BLaER1 treated with 17β-estradiol and CSF1 and Interleukin-3, amounts not matched to agents 10 nM and 100 nM (cell line): ENCODE measurements around the gene MRC2.

Source experiments
- H3K27ac ChIP-seq, 11 experiments: shearing (Covaris generic); formaldehyde crosslinking; 2 replicates each; pipeline ENCODE4 v1.8.1; 2022
- H3K27me3 ChIP-seq, 11 experiments: shearing (Covaris generic); formaldehyde crosslinking; 2 replicates each; pipeline ENCODE4 v1.8.1; 2022
- H3K36me3 ChIP-seq, 11 experiments: shearing (Covaris generic); formaldehyde crosslinking; 2 replicates each; pipeline ENCODE4 v1.8.1; 2022
- H3K4me1 ChIP-seq, 10 experiments: shearing (Covaris generic); formaldehyde crosslinking; 2 replicates each; pipeline ENCODE4 v1.8.1; 2022
- H3K4me2 ChIP-seq, 11 experiments: shearing (Covaris generic); formaldehyde crosslinking; 2 replicates each; pipeline ENCODE4 v1.8.1; 2022
- H3K4me3 ChIP-seq, 10 experiments: shearing (Covaris generic); formaldehyde crosslinking; 2 replicates each; pipeline ENCODE4 v1.8.1; 2022
- H3K9ac ChIP-seq, 11 experiments: shearing (Covaris generic); formaldehyde crosslinking; 2 replicates each; pipeline ENCODE4 v1.8.1; 2022
- H3K9me3 ChIP-seq, 11 experiments: shearing (Covaris generic); formaldehyde crosslinking; replicated peaks in 1 of 11; 2 replicates each; pipeline ENCODE4 v1.8.1; 2022
- H4K20me1 ChIP-seq, 11 experiments: shearing (Covaris generic); formaldehyde crosslinking; 2 replicates each; pipeline ENCODE4 v1.8.1; 2022
- Cebpa-rat ChIP-seq, 11 experiments: shearing (Covaris generic); IDR thresholded peaks; 2 replicates each; pipeline ENCODE4 v1.8.1; 2022

MRC2 gene

GRCh38 chr17:62674363-62674739 is 46.9 kb downstream of the MRC2 start:
- H3K27me3 ChIP-seq = no peaks in the 10 kb centered on the region
- no peaks in the 10 kb centered on the region for H3K9me3 ChIP-seq
- peak overlapping the region in 2 of 11 experiments; percentile 10 to 13; a peak in 1 of 22 replicates for H3K27ac ChIP-seq
- no peak overlapping the region for H3K4me3 ChIP-seq
- peaks cover 0 to 93% (median 7%) of the 10 kb centered on the region in 11 experiments; a peak in 12 of 22 replicates for H4K20me1 ChIP-seq
- peaks cover 0 to 18% (median 3%) of the 10 kb centered on the region in 10 experiments; a peak in 8 of 20 replicates for H3K4me1 ChIP-seq
- TF ChIP-seq Cebpa-rat (IDR thresholded peaks at IDR 0.05) = no peak
- H3K4me2 ChIP-seq = no peak overlapping the region
- H3K9ac ChIP-seq = 0 out of 22 replicates have a peak overlapping the region, but pooled peaks of 2 of the 11 experiments have one; percentile 27 to 44
- H3K36me3 ChIP-seq = peaks cover 54 to 100% (median 94%) of the 10 kb centered on the region in 11 experiments

GRCh38 chr17:62674841-62675240 is 47.4 kb downstream of the MRC2 start:
- TF ChIP-seq Cebpa-rat (IDR thresholded peaks at IDR 0.05) = no peak
- Histone ChIP-seq H3K27me3 (no peaks in the 10 kb centered on the region), H4K20me1 (peaks cover 0 to 93% (median 7%) of the 10 kb centered on the region in 11 experiments; a peak in 12 of 22 replicates), H3K4me1 (peaks cover 0 to 18% (median 3%) of the 10 kb centered on the region in 10 experiments; a peak in 8 of 20 replicates), H3K27ac (peak overlapping the region in 2 of 11 experiments; percentile 10 to 13; a peak in 1 of 22 replicates), H3K9me3 (no peaks in the 10 kb centered on the region), H3K4me2 (no peak overlapping the region), H3K4me3 (no peak overlapping the region), H3K36me3 (peaks cover 54 to 100% (median 91%) of the 10 kb centered on the region in 11 experiments), H3K9ac (peak overlapping the region in 1 of 11 experiments; percentile 27; a peak in 1 of 22 replicates)

DNA sequence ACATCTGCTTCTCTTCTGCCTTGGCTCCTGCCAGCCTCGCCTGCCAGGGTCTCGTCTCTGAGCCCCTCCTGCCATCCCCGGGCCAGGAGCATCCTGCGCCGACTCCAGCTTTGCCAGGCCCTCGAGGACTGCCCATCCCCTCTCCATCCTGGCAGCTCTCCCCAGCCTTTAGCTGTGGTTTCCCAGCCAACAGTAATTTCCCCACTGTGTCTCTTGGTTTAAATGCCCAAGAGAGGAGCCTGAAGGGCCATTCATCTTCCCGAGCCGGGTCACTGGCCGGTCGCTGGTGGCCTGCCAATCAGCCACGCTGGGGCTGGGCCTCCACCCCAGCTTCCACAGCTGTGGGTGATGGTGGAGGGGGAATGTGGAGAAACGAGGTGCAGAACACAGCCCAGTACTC is 47.8 kb downstream of the MRC2 start:
- no peak overlapping the region; a peak in 1 of 22 replicates for H3K9ac ChIP-seq
- peaks cover 0 to 93% (median 7%) of the 10 kb centered on the region in 11 experiments; a peak in 12 of 22 replicates for H4K20me1 ChIP-seq
- H3K4me2 ChIP-seq = no peak overlapping the region
- H3K4me3 ChIP-seq = no peak overlapping the region
- H3K36me3 ChIP-seq = peaks cover 58 to 100% (median 91%) of the 10 kb centered on the region in 11 experiments
- TF ChIP-seq Cebpa-rat (IDR thresholded peaks at IDR 0.05) = no peak
- no peak overlapping the region; a peak in 1 of 22 replicates for H3K27ac ChIP-seq
- H3K27me3 ChIP-seq = no peaks in the 10 kb centered on the region
- no peaks in the 10 kb centered on the region for H3K9me3 ChIP-seq
- peaks cover 0 to 18% (median 3%) of the 10 kb centered on the region in 10 experiments; a peak in 8 of 20 replicates for H3K4me1 ChIP-seq

DNA sequence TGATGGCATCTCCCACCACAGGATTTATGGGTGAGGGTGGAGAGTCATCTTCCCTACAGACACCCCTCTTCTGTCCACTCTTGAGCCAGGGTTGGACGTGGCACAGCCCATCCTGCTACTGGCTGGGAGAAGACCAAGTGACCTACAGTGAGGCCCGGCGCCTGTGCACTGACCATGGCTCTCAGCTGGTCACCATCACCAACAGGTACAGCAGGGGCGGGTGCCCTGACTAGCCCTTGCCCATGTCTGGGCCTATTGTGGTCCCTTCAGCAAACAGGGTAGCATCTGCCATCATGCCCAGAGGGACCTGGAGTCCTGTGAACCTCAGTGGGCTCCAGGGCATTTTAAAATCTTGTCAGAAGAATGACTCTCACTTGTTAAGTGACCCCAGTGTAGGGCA is 48.2 kb downstream of the MRC2 start:
- Histone ChIP-seq H3K36me3 (peaks cover 62 to 100% (median 91%) of the 10 kb centered on the region in 11 experiments), H3K4me1 (peaks cover 0 to 18% (median 3%) of the 10 kb centered on the region in 10 experiments; a peak in 8 of 20 replicates)

GRCh38 chr17:62676231-62676943 is 48.9 kb downstream of the MRC2 start:
- Histone ChIP-seq H3K9ac (no peak overlapping the region), H3K9me3 (no peaks in the 10 kb centered on the region), H3K4me2 (no peak overlapping the region), H3K4me1 (peaks cover 0 to 14% (median 2%) of the 10 kb centered on the region in 10 experiments; a peak in 8 of 20 replicates), H3K36me3 (peaks cover 69 to 100% (median 91%) of the 10 kb centered on the region in 11 experiments), H3K27ac (no peak overlapping the region), H4K20me1 (peaks cover 0 to 93% (median 3%) of the 10 kb centered on the region in 11 experiments; a peak in 9 of 22 replicates), H3K4me3 (no peak overlapping the region), H3K27me3 (no peaks in the 10 kb centered on the region)
- no peak for TF ChIP-seq Cebpa-rat (IDR thresholded peaks at IDR 0.05)

More for the DNA sequence above, 48.2 kb downstream of the MRC2 start:
- H3K9ac ChIP-seq = no peak overlapping the region; a peak in 1 of 22 replicates
- H3K27ac ChIP-seq = no peak overlapping the region; a peak in 1 of 22 replicates
- peaks cover 0 to 93% (median 3%) of the 10 kb centered on the region in 11 experiments; a peak in 12 of 22 replicates for H4K20me1 ChIP-seq
- H3K9me3 ChIP-seq = no peaks in the 10 kb centered on the region
- no peaks in the 10 kb centered on the region for H3K27me3 ChIP-seq
- H3K4me2 ChIP-seq = no peak overlapping the region
- TF ChIP-seq Cebpa-rat (IDR thresholded peaks at IDR 0.05) = no peak
- no peak overlapping the region for H3K4me3 ChIP-seq

- Histone ChIP-seq H3K36me3 (peaks cover 75 to 100% (median 91%) of the 10 kb centered on the region in 11 experiments), H3K4me3 (no peak overlapping the region), H3K27me3 (no peaks in the 10 kb centered on the region), H3K4me2 (no peak overlapping the region), H3K27ac (no peak overlapping the region), H4K20me1 (peaks cover 0 to 93% (median 0%) of the 10 kb centered on the region in 11 experiments; a peak in 8 of 22 replicates), H3K9me3 (no peaks in the 10 kb centered on the region), H3K9ac (no peak overlapping the region), H3K4me1 (peaks cover 0 to 7% (median 0%) of the 10 kb centered on the region in 10 experiments; a peak in 5 of 20 replicates)
- no peak for TF ChIP-seq Cebpa-rat (IDR thresholded peaks at IDR 0.05)
Observed at GRCh38 chr17:62676952-62677596, 49.6 kb downstream of the MRC2 start.

- H3K9me3 ChIP-seq = no peaks in the 10 kb centered on the region
- H3K4me3 ChIP-seq = no peak overlapping the region
- H4K20me1 ChIP-seq = peaks cover 0 to 82% (median 0%) of the 10 kb centered on the region in 11 experiments; a peak in 6 of 22 replicates
- no peak overlapping the region for H3K27ac ChIP-seq
- H3K27me3 ChIP-seq = no peaks in the 10 kb centered on the region
- H3K4me2 ChIP-seq = no peak overlapping the region
- no peak overlapping the region for H3K9ac ChIP-seq
- no peak for TF ChIP-seq Cebpa-rat (IDR thresholded peaks at IDR 0.05)
- peaks cover 75 to 100% (median 95%) of the 10 kb centered on the region in 11 experiments for H3K36me3 ChIP-seq
- H3K4me1 ChIP-seq = peaks cover 0 to 5% (median 0%) of the 10 kb centered on the region in 10 experiments; a peak in 2 of 20 replicates
Observed at GRCh38 chr17:62678214-62678919, 50.9 kb downstream of the MRC2 start.

- H3K9ac ChIP-seq = no peak overlapping the region
- H3K27me3 ChIP-seq = no peaks in the 10 kb centered on the region
- H3K4me2 ChIP-seq = no peak overlapping the region
- H3K9me3 ChIP-seq = no peaks in the 10 kb centered on the region
- TF ChIP-seq Cebpa-rat (IDR thresholded peaks at IDR 0.05) = no peak
- no peak overlapping the region for H3K4me3 ChIP-seq
- H3K36me3 ChIP-seq = peaks cover 71 to 100% (median 95%) of the 10 kb centered on the region in 11 experiments
- peaks cover 0 to 67% (median 0%) of the 10 kb centered on the region in 11 experiments; a peak in 6 of 22 replicates for H4K20me1 ChIP-seq
- H3K27ac ChIP-seq = no peak overlapping the region
- H3K4me1 ChIP-seq = no peaks in the 10 kb centered on the region
Observed at GRCh38 chr17:62679866-62680377, 52.5 kb downstream of the MRC2 start.
